B cell (primary cell): ENCODE data around the gene POP4.

ENCODE experiments used
- EZH2 ChIP-seq: IDR thresholded peaks from 2 replicates; pipeline ENCODE4 v1.6.1; 2012; ENCODE audit warnings: borderline replicate concordance, low read depth, mild to moderate bottlenecking, moderate library complexity, low read length; ENCODE audit not compliant: insufficient read depth, poor library complexity, severe bottlenecking
- TF ChIP-seq, protein P1 (sequence below): fragments of 200-600 bp; IDR thresholded peaks from one replicate; pipeline ENCODE4 v1.8.0; 2022; ENCODE audit warnings: antibody characterized with exemption, mild to moderate bottlenecking

DNA sequence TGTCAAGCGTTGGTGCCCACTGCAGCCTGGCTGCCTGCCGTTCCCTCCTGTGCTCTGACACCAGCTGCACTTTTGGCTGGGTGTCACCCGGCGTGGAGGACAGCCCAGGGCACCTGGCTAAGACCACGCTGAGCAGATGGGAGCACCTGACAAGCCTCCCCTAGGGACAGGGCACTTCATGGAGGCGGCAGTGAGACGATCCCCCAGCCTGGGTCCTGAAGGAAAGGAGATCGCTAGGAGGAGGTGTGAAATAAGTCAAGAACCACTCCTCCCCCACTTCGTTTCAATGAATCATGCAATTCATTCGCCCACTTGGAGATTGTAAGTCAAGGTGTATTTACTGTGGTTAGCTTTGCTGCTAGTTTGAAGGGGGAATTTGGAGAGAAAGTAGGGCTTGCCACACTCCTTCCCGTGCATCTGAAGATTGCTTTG lies 41.5 kb upstream of the POP4 start:
- TF ChIP-seq, protein P1, sequence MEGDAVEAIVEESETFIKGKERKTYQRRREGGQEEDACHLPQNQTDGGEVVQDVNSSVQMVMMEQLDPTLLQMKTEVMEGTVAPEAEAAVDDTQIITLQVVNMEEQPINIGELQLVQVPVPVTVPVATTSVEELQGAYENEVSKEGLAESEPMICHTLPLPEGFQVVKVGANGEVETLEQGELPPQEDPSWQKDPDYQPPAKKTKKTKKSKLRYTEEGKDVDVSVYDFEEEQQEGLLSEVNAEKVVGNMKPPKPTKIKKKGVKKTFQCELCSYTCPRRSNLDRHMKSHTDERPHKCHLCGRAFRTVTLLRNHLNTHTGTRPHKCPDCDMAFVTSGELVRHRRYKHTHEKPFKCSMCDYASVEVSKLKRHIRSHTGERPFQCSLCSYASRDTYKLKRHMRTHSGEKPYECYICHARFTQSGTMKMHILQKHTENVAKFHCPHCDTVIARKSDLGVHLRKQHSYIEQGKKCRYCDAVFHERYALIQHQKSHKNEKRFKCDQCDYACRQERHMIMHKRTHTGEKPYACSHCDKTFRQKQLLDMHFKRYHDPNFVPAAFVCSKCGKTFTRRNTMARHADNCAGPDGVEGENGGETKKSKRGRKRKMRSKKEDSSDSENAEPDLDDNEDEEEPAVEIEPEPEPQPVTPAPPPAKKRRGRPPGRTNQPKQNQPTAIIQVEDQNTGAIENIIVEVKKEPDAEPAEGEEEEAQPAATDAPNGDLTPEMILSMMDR = no peak
- no peak for TF ChIP-seq EZH2
